Muscle layer of duodenum (tissue), 2 donors: ENCODE results near the gene GABRE.

Experiments used
- H3K27ac ChIP-seq: one replicate; pipeline ENCODE4 v1.7.0; 2013; ENCODE audit warnings: mild to moderate bottlenecking, low read length
- H3K27me3 ChIP-seq: one replicate; pipeline ENCODE4 v1.7.0; 2013; ENCODE audit warnings: low read depth, mild to moderate bottlenecking, control low read depth, low read length
- H3K36me3 ChIP-seq, 2 donors: one replicate each; pipeline ENCODE4 v1.7.0; 2013; ENCODE audit warnings: low read length in 2 of 2, control low read depth in 1 of 2, mild to moderate bottlenecking in 1 of 2; ENCODE audit not compliant: insufficient read depth in 2 of 2, control insufficient read depth in 1 of 2
- H3K4me1 ChIP-seq, 2 donors: one replicate each; pipeline ENCODE4 v1.7.0; 2013; ENCODE audit warnings: low read length in 2 of 2, mild to moderate bottlenecking in 2 of 2, control low read depth in 1 of 2, moderate library complexity in 1 of 2; ENCODE audit not compliant: insufficient read depth in 2 of 2, control insufficient read depth in 1 of 2
- H3K4me3 ChIP-seq, 2 donors: one replicate each; pipeline ENCODE4 v1.7.0; 2013; ENCODE audit warnings: low read length in 2 of 2, low read depth in 1 of 2, mild to moderate bottlenecking in 1 of 2
- H3K9me3 ChIP-seq, 2 donors: one replicate each; pipeline ENCODE4 v1.7.0; 2013; ENCODE audit warnings: low read length in 2 of 2, control low read depth in 1 of 2, mild to moderate bottlenecking in 1 of 2; ENCODE audit not compliant: control insufficient read depth in 1 of 2
- donor health status: healthy.

Gene GABRE, protein sequence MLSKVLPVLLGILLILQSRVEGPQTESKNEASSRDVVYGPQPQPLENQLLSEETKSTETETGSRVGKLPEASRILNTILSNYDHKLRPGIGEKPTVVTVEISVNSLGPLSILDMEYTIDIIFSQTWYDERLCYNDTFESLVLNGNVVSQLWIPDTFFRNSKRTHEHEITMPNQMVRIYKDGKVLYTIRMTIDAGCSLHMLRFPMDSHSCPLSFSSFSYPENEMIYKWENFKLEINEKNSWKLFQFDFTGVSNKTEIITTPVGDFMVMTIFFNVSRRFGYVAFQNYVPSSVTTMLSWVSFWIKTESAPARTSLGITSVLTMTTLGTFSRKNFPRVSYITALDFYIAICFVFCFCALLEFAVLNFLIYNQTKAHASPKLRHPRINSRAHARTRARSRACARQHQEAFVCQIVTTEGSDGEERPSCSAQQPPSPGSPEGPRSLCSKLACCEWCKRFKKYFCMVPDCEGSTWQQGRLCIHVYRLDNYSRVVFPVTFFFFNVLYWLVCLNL

DNA sequence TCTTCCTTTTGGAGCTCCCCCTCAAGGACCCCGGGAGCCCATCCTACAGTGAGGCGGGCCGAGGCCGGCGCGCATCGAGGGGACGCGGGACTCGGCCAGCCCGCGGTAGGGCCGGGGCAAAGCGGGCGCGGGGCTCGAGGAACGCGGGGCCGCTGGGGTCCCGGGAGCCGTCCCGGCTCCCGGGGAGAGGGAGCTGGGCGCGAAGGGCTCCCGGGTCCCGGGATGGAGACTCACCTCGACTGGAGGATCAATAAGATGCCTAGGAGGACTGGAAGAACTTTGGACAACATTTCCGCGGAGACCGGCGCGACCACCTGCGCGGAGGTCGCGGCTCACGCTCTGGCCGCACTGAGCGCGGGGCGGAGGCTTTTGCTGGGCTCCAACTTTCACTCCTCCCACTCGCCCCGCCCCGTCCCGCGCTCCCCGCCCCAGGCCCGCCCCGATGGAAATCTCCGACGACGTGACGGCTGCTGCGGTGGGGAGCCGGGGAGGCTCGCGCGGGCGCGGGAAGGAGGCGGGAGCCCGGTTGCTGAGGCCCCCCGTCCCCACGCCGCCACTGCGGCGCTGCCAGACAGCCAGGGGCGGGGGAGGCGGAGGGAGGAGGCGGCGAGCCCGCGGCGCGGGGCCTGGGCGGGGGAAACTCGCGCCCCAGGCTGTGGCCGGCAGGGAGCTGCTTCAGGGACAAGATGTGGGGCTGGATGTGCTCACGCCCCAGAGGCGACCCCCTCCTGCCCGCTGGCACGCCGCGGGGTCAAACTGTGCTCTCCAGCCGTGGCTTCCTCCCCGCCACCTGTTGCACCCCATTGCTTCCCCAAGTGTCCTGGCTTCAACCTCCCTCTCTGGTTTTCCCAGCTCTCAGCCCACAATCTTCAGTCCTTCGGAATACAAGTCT lies at the start of gene GABRE:
GABRE (minus strand) TSS at position 341 of the 892 bp plus-strand sequence; CDS start at position 290, 51 bp downstream.
- Histone ChIP-seq H3K9me3 (no peaks in the 10 kb centered on the region), H3K27ac (peak within 1 kb of the TSS; percentile 51), H3K4me1 (no peaks in the 10 kb centered on the region), H3K4me3 (peak within 1 kb of the TSS; percentile 55 to 58), H3K36me3 (no peaks in the 10 kb centered on the region), H3K27me3 (no peaks in the 10 kb centered on the region)

- H3K9me3 ChIP-seq: no peaks in the 10 kb centered on the region
- H3K4me1 ChIP-seq: no peaks in the 10 kb centered on the region
- no peak overlapping the region for H3K27ac ChIP-seq
- H3K27me3 ChIP-seq: no peaks in the 10 kb centered on the region
- no peak overlapping the region for H3K4me3 ChIP-seq
- no peaks in the 10 kb centered on the region for H3K36me3 ChIP-seq
These were observed 46.4 kb upstream of the GABRE start for GRCh38 chrX:152020888-152021287.

GRCh38 chrX:151999813-152000212 lies 25.3 kb upstream of the GABRE start:
- no peaks in the 10 kb centered on the region for H3K4me1 ChIP-seq
- H3K9me3 ChIP-seq: no peaks in the 10 kb centered on the region
- H3K27ac ChIP-seq: no peak overlapping the region
- no peaks in the 10 kb centered on the region for H3K27me3 ChIP-seq
- H3K36me3 ChIP-seq: no peaks in the 10 kb centered on the region
- H3K4me3 ChIP-seq: no peak overlapping the region

DNA sequence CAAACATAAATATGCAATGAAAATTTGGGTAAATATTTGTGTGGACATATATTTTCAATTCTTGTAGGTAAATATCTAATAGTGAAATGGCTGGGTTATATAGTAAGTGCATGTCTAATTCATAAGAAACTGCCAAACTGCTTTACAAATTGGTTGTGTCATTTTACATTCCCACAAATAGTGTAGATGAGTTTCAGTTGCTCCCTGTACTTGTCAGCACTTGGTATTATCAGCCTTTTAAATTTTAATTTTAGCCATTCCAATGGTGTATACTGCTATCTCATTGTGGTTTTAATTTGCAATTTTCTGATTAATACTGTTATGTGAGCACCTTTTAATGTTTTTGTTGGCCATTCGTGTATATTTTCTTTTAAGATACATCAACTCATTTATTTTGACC lies 23.1 kb upstream of the GABRE start:
- Histone ChIP-seq H3K4me3 (no peak overlapping the region), H3K27me3 (no peaks in the 10 kb centered on the region), H3K27ac (no peak overlapping the region), H3K36me3 (no peaks in the 10 kb centered on the region), H3K9me3 (no peaks in the 10 kb centered on the region), H3K4me1 (no peaks in the 10 kb centered on the region)

GRCh38 chrX:151996347-151996746 lies 21.9 kb upstream of the GABRE start:
- Histone ChIP-seq H3K4me3 (no peak overlapping the region), H3K27ac (no peak overlapping the region), H3K9me3 (no peaks in the 10 kb centered on the region), H3K36me3 (no peaks in the 10 kb centered on the region), H3K27me3 (no peaks in the 10 kb centered on the region), H3K4me1 (no peaks in the 10 kb centered on the region)

DNA sequence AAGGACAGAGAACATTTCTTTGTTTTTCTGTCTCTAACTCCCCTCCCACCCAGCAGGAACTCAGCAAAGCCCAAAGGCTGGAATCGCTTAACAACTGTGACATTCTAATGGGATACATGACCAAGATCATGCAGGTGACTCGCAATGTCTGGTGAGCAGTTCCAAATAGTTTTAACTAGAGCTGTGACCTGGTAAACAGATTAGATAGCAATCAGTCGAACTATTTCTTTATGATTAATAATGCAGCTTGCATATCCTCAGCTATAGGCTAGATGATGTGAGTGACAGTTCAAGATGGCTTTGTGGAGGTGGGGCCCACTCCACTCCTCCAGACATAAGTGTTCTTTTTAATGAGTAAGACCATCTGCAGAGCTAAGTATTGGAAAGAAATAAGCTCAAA lies 20.0 kb upstream of the GABRE start:
- H3K4me3 ChIP-seq: no peak overlapping the region
- H3K9me3 ChIP-seq: no peaks in the 10 kb centered on the region
- no peak overlapping the region for H3K27ac ChIP-seq
- H3K4me1 ChIP-seq: no peaks in the 10 kb centered on the region
- H3K36me3 ChIP-seq: no peaks in the 10 kb centered on the region
- no peaks in the 10 kb centered on the region for H3K27me3 ChIP-seq

DNA sequence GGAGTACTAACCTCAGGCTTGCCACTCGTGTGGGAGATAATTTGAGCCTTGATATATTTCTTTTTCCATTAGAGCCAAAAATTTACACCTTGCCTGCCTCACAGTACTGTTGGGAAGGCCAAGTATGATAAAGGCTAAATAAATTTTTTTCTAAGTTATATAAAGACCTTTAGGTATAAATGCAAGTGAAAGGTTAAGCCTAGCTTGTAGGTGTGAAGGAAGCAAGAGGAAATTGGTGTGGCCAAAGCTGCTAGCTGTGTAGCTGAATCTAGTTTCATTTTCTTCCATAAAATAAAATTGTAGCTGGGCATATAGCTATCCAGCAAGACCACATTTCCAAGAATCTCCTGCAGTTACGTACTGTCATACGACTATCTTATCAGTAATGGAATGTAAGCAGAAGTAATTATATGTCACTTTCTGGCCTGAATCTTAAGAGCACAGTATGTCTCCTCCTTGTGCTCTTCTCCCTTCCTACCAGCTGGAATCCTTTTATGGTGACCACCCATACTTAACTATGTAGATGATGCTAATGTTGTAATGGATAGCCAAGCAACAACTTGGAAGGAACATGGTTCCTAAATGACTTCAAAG lies 14.3 kb upstream of the GABRE start:
- no peaks in the 10 kb centered on the region for H3K27me3 ChIP-seq
- H3K4me1 ChIP-seq: no peaks in the 10 kb centered on the region
- H3K36me3 ChIP-seq: no peaks in the 10 kb centered on the region
- no peaks in the 10 kb centered on the region for H3K9me3 ChIP-seq
- no peak overlapping the region for H3K4me3 ChIP-seq
- no peak overlapping the region for H3K27ac ChIP-seq

DNA sequence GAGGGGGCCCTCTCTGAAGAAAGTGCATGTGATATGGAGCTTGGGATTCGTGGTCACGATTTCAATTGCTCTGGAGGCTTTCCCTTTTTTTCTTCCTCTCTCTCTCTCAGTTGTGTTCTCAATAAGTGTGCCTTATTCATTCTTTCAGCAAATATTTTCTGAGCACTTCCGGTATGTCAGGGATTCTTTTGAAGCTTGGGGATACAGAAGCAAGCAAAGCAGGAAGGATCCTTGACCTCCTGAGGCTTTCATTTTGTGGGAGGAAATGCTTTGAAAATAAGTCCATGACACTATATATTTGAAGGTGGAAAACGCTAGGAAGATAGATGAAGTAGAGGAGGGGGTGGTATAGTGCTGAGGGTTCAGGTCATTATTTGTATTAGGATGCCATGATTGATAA lies 12.6 kb upstream of the GABRE start:
- no peaks in the 10 kb centered on the region for H3K9me3 ChIP-seq
- H3K27me3 ChIP-seq: no peaks in the 10 kb centered on the region
- no peaks in the 10 kb centered on the region for H3K4me1 ChIP-seq
- no peak overlapping the region for H3K4me3 ChIP-seq
- no peaks in the 10 kb centered on the region for H3K36me3 ChIP-seq
- no peak overlapping the region for H3K27ac ChIP-seq

DNA sequence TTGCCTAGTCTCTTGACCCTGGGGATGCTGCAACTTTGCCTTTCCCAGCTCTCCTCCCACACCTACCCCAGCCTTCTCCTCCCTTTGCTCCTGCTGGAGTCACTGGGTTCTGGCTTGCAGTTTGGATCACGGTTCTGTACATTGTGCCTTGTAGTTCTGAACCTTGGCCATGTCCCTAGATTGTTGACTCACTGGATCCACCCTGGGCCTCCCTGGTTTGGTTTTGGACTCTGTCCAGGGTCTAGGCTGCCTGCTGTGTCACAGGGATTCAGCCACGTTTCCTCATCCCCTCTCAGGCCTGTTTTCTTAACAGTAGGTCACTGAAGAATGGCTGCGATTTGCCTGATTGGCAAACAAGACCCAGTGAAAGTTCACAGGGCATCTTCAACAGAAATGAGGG lies 11.5 kb upstream of the GABRE start:
- H3K9me3 ChIP-seq: no peaks in the 10 kb centered on the region
- no peak overlapping the region for H3K4me3 ChIP-seq
- no peaks in the 10 kb centered on the region for H3K36me3 ChIP-seq
- H3K27me3 ChIP-seq: no peaks in the 10 kb centered on the region
- H3K27ac ChIP-seq: no peak overlapping the region
- peaks cover 0 to 5% of the 10 kb centered on the region in 2 donors for H3K4me1 ChIP-seq

- Histone ChIP-seq H3K4me3 (no peak overlapping the region), H3K36me3 (no peaks in the 10 kb centered on the region), H3K27me3 (no peaks in the 10 kb centered on the region), H3K9me3 (no peaks in the 10 kb centered on the region), H3K27ac (no peak overlapping the region), H3K4me1 (peaks cover 0 to 5% of the 10 kb centered on the region in 2 donors)
These were observed 11.1 kb upstream of the GABRE start for GRCh38 chrX:151985531-151985930.

DNA sequence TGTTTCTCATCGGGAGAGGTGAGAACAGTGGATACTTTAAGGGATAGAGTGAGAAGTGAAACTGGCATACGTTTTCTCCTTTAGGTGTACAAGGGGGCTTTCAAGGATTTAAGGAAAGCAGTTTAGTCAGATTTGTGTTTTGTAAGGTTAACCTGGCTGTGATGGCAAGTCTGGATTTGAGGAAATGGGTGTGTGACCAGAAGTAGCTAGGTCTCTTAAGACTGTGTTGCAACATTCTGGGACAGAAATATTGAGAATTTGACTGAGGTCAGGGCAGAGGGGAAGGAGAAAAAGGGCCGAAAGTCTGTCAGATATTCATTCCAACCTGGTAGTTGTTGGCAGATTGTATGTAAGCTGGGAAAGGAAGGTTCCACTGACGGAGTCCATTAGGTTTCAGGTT lies 10.4 kb upstream of the GABRE start:
- no peaks in the 10 kb centered on the region for H3K36me3 ChIP-seq
- H3K9me3 ChIP-seq: no peaks in the 10 kb centered on the region
- H3K4me1 ChIP-seq: peaks cover 0 to 5% of the 10 kb centered on the region in 2 donors
- H3K4me3 ChIP-seq: no peak overlapping the region
- H3K27me3 ChIP-seq: no peaks in the 10 kb centered on the region
- H3K27ac ChIP-seq: no peak overlapping the region
